Uterus (tissue), 2 donors: ENCODE results near the gene MBTPS2.

ENCODE experiments used
- POLR2A ChIP-seq, 2 donors: fragments of 450-650 bp; IDR thresholded peaks; one replicate each; pipeline ENCODE4 v1.6.1; 2016; ENCODE audit warnings: antibody characterized with exemption in 2 of 2, mild to moderate bottlenecking in 1 of 2, moderate library complexity in 1 of 2
- TF ChIP-seq, protein P1 (sequence below), 4 experiments: fragments of 200-600 bp in 2 of 4; fragments of 450-650 bp in 2 of 4; sonication (generic) in 2 of 4; IDR thresholded peaks; one replicate each; pipeline ENCODE4 v1.5.1; 2016 to 2019; ENCODE audit warnings: antibody characterized with exemption in 4 of 4, mild to moderate bottlenecking in 2 of 4, moderate library complexity in 1 of 4

DNA sequence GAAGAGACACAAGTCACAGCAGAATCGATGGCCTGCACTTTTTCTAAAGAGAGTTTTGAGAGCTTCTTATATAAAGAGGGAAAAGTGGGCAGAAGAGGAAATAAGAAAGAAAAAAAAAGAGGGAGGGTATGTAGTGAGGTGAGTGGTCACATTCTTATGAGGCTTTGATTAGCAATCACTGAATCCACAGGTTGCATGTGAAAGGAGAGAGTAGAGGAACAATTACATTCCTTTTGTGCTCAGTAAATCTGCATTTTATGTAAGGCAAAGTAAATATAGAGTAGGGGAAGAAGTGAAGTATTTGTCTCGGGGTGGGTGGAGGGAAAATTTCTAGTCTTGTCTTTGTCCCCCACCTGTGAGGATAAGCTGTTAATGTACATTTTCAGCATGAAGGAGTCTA lies 26.8 kb upstream of the MBTPS2 start:
- TF ChIP-seq, protein P1, sequence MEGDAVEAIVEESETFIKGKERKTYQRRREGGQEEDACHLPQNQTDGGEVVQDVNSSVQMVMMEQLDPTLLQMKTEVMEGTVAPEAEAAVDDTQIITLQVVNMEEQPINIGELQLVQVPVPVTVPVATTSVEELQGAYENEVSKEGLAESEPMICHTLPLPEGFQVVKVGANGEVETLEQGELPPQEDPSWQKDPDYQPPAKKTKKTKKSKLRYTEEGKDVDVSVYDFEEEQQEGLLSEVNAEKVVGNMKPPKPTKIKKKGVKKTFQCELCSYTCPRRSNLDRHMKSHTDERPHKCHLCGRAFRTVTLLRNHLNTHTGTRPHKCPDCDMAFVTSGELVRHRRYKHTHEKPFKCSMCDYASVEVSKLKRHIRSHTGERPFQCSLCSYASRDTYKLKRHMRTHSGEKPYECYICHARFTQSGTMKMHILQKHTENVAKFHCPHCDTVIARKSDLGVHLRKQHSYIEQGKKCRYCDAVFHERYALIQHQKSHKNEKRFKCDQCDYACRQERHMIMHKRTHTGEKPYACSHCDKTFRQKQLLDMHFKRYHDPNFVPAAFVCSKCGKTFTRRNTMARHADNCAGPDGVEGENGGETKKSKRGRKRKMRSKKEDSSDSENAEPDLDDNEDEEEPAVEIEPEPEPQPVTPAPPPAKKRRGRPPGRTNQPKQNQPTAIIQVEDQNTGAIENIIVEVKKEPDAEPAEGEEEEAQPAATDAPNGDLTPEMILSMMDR (IDR thresholded peaks at IDR 0.05), result no peak
- no peak for TF ChIP-seq POLR2A (IDR thresholded peaks at IDR 0.05)
